GM18867 (cell line): Measurements from ENCODE around the gene TLCD2.
"Not testable (repeated sequence)": the region's sequence is repeated elsewhere in the genome, so short reads cannot be mapped to it uniquely, and the experiment has no call there.

ENCODE experiments used
- ATAC-seq: cut with Tn5 transposase; IDR thresholded peaks from one replicate; pipeline ENCODE4 v1.9.1; 2021; ENCODE audit warnings: mild to moderate bottlenecking, moderate library complexity; ENCODE audit not compliant: unreplicated experiment

The TLCD2 gene

DNA sequence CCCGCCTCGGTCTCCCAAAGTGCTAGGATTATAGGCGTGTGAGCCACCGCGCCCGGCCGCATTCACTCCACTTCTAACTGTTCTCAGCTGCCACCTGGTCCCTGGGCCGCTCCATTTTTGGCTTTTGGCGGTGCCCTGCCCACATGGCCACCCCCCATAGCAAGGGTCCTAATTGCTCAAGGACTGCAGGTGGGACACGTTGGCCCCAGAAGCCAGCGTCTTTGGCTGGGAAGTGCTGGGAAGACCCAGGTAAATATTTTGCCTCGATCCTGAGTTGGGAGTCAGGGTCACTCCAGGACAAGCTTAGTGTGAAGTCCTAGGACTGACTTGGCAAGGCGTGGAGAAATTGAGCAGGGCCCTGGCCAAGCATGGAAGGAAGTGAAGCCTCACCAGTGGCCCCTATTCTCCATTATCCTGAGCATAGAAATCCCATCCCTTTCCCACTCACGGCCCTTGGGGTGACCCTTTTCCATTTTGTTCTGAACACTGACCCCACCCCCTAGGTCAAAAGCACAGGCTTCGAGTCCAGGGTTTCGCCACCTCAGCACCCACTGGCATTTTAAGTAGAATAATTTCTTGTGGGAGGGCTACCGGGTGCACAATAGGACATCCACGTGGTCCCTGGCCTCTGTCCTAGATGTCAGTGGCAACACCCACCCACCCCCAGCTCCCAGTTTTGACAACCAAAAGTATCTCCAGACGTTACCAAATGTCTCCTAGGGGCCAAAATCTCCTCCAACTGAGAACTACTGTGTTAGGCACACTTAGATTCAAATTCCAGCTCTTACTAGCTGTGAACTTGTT, 8.4 kb upstream of the TLCD2 start:
- no peak for ATAC-seq

DNA sequence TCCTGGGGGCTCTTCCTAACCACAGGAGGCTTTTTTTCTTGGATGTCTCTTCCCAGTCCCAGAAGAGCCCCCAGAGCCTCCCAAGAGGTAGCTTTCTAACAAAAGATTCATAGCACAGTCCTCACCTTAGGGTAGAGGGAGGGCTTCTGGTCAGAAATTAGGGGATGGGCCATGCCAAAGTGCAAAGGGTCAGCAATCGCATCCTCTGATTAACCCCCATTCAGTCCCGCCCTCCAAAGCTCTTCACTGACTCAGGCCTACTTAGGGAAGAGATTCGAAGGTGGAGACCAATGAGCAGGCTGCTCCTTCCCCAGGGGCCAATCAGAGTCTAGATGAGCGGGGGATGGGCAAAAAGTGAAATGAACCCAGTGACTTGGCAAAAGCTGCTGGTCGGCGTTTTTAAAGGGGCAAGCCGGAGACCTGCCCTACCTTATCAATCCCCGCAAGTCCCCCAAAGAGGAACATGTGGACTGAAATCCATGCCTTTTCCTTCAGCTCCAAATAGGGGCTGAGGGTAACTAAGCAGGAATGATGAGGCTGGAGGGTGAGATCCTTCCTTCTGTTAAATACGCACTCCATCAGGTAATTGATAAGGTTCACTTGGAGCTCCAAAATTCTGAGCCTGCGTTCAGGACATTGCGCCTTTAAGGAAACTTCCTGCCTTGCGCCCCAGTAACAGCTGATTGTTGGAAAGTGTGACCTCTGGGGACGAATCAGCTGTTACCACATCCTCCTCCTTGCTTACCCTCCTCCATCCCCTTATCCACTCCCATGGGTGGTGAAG, 6.9 kb upstream of the TLCD2 start:
- ATAC-seq = peak; percentile 44

DNA sequence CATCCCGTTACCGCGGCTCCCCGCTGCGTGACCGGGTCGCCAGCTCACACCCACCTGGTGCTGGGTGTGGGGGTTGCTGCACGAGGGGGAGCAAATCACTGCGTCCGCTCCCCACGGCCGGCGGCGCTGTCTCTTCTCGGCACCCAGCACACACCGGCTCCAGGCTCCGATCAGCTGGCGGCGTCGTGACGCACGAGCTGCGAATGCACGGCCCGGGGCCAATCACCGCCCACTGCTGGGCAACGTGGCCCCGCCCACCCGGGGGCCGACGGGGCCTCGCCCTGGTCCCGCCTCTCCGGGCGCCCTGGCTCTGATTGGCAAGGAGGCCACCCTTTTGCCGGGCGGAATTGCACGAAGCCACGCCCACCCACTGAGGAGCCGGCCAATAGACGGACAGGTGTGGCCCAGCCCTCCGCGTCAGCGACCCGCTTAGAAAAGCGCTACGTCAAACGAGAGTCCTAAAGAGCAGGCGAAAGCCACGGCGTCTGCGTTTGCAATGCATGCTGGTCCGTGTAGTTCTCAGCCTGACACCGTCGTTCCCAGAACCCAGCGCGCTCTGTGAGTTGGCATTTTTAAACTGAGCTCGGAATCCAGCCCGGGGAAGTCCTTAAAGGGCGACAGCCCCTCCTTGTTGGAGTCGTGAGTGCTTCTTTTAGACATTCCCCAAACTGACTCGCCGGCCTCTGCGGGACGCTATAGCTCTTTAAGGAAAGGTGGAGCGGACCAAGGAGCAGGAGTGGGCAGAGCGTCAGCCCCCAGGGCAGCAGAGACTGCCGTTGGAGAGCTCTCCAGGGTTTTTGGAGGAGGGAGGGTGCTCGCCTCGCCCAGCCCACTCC, 6.1 kb upstream of the TLCD2 start:
- peak; percentile 73 for ATAC-seq

GRCh38 chr17:1715803-1716075, 5.6 kb upstream of the TLCD2 start:
- no peak for ATAC-seq

GRCh38 chr17:1714980-1715802, 5.0 kb upstream of the TLCD2 start:
- ATAC-seq = no peak

GRCh38 chr17:1714427-1714979, 4.3 kb upstream of the TLCD2 start:
- no peak for ATAC-seq

- ATAC-seq = no peak
Observed at GRCh38 chr17:1713878-1714426, 3.8 kb upstream of the TLCD2 start.

DNA sequence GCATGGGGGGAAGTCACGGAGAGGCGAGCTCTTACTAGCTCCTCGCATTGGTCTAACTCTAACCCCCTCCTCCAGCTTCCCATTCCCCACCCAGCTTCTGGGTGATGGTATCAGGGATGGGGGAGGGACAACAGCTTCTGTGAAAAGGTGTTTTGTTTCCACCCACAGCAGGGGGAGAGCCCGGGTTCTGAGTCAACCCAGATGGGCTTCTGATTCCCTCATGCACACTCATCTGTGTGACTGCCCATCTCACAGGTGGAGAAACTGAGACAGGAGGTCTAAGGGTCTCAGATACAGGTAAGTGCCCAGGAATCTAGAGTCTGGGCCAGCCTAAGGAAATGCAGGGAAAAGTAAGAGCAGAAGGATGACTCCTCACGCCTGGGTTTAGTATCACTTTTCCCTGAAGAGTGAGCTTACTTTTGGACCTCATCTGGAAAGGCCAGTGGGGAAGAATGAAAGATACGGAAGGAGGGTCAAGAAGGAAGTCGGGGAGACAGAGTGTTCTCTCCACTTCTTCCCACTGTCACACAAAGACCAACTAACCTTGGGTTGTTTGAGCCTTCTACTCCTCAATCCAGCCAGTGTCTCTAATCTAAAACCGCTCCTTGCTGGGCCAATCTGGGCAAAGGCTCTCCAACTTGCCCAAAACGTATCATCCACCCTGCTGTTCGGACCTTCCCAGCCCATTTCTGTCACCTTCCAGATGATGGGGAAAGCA, 3.1 kb upstream of the TLCD2 start:
- ATAC-seq = no peak

DNA sequence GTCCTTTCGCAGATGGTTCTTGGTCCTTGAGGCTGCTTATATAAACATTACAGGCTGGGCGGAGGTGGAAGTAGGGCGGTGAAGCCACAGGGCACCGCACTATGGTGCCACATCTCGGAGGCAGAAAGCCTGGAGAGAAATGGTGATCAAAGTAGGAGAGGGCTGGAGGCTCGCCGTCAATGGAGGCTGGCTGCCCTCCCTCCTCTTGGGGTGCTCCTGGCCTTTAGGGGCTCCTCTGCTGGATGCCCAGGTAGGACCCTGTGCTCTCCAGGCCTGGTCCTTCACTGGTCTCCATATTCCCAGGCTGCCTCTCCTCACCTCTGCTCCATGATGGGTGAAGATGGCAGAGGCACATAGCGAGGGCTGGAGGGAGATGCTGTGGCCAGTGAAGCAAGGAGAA, 2.1 kb upstream of the TLCD2 start:
- ATAC-seq = no peak

DNA sequence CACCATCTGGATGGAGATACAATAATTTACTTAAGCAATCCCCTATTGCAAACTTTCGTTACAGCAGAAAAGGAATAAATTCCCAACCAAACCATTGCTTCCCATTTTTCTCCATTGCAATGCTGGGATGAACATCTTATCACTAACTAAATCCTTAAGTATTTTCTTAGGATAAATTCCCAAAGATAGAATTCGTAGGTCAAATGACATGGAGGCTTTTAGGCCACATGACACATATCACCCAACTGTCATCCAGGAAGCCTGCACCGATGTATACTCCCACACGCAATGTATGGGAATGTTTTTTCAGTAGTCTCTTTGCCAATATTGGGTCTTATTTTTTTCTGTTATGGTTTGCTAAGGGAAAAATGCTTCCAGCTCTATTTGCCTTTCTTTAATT, 1.6 kb upstream of the TLCD2 start:
- no peak for ATAC-seq

GRCh38 chr17:1710807-1711553, 803 bp upstream of the TLCD2 start:
- no peak for ATAC-seq

DNA sequence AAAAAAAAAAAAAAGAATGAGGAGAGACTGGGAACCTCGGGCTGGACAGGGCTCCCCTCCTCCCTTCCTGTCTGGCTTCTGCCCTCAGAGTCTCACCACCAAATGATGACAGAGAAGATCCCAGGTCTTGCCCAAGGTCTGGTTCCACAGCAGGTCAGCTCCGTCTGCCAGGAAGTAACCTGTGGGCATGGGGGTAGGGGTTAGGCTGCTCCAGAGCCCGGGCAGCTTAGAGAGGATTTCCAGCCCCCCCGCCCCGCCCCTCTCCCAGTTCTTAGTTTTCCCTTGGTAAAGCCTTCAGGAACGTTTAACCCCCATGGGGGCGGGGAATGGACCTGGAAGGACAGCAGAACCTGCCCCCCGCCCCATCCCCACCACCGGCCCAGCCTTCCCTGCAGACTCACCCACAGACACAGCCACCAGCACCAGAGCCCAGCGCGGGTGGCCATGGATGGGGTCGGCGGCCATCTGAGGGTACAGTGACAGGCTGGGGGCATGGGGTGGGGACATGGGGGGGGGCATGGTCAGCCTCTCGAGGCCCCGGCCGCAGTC, 700 bp downstream of the TLCD2 start:
- no peak for ATAC-seq

- not testable (repeated sequence) for ATAC-seq
Observed at GRCh38 chr17:1708791-1709346, 1.3 kb downstream of the TLCD2 start.

DNA sequence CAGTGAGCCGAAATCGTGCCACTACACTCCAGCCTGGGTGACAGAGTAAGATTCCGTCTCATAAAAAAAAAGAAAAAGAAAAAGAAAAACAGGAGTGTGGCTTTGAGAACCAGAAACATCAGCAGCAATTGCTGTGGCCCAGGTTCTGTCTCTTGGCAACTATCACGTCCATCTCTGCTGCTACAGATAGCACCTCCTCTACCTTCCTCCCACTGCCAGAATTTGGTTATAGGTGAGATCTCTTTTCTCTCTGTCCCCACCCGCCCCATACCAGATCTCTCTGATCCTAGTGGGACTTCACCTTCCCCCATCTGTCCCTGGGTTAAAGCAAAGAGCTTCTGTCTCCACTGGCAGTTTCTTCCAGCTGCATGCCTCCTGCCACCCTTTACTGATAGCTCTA, 3.1 kb downstream of the TLCD2 start:
- no peak for ATAC-seq

- ATAC-seq = no peak
Observed at GRCh38 chr17:1705004-1705403, 5.2 kb downstream of the TLCD2 start.

DNA sequence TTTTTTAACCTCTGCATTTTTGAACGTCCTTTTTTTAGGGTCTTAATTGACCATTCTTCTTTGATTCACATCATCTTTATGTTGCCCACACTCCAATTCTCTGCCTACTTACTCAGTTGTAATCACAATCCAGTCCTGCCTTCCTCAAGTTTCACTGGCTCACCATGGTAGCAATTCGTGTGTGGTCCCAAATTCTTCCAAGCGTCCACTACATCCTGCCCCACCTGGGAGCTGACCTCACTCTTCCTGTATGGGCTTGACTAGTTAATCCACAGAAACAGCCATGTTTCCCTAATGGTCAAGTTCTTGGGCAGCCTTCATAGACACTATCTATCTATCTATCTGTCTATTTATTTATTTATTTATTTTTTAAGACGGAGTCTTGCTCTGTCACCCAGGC, 7.1 kb downstream of the TLCD2 start:
- no peak for ATAC-seq

GRCh38 chr17:1699891-1700290, 10.3 kb downstream of the TLCD2 start:
- not testable (repeated sequence) for ATAC-seq

DNA sequence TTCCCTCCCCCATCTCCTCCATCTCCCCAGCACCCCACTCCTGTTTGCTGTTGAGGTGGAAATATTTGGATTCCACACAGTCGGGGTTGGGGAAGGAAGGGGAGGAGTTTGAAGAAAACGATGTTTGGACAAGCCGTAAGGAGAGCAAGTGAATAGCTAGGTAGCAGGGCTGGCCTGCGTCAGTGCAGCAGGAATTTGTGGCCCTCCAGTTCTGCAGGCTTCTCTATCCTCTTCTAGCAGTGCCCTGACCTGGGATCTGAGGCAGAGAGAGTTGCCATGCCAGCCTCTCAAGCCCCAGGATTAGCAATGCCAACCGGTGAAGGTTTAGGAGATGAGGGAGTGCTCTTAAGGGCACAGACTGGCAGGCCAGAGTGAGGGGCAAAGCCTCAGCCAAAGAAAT, 12.5 kb downstream of the TLCD2 start:
- ATAC-seq = no peak
